HG02943 (cell line): ENCODE measurements around the gene PSMB11.

Experiments
- ATAC-seq: cut with Tn5 transposase; IDR thresholded peaks from one replicate; pipeline ENCODE4 v1.9.1; 2021; ENCODE audit warnings: mild to moderate bottlenecking, low read depth, moderate library complexity; ENCODE audit not compliant: unreplicated experiment

The PSMB11 gene

DNA sequence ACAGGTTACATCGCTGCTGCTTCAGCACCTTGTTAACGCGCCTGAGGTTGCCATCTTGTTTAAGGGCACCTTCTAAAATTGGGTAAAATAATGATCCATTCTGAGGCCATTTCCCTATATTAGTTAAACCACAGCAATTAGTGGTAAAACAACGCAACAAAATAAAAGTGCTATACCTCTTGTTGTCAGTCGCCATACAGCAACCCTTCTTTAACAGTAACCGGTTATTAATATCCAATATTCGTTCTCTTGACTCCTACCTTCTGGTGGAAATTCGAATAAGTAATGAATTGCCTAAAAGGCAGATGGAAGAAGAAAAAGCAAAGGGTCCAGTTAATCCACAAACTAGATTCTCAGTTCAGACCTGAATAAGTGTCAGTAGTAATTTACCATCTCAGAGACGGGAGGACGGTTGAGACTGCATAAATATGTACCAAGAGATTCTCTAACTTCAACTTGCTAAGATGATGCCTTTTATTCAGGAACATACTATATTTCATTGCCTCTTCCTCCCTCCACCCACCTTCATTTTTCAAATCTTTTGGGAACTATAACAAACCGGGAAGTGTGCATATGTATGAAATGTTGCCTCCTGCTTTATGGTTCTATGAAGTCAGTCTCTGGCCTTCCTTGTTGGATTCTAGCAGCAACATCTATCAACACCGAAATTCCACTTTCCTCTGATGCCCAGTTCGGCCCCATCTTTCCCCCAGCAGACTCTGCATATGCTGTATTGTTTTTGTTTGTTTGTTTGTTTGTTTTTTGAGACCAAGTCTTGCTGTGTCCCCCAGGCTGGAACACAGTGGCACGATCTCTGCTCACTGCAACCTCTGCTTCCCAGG lies 6.5 kb upstream of the PSMB11 start:
- ATAC-seq = no peak

DNA sequence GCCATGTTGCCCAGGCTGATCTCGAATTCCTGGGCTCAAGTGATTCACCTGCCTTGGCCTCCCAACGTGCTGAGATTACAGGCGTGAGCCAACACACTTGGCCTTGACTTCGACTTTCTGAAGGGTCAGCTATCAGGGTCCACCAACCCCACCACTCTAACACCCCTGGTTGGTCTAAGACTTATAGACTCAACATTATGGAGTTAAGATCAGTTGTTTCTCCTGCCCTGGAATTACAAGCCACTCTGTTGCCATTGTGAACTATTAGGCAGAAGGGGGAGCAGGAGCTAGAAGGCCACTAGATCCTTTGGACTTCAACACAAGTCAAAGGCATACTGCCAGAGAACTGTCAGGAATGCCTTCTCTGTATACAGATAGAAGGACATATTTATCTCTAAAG lies 1.9 kb upstream of the PSMB11 start:
- ATAC-seq = no peak

DNA sequence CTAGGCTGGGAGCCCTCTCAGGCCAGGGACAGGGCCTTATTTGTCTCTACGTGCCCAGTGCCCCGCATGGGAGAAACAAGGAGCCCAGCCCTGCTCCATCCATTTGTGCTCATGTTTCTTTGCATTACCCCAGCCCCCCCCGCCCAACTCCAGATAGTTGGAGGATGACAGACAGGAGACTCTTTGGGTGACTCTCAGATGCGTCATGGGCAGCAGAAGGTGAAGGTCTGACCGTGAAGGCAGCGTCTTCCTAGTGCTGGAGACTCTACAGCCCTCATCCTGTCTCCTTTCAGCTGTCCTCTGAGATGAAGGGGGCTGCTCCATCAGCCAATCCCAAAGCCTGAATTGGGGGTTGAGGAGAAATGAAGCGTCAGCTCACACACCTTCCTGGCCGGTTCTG lies 283 bp upstream of the PSMB11 start:
- no peak for ATAC-seq

DNA sequence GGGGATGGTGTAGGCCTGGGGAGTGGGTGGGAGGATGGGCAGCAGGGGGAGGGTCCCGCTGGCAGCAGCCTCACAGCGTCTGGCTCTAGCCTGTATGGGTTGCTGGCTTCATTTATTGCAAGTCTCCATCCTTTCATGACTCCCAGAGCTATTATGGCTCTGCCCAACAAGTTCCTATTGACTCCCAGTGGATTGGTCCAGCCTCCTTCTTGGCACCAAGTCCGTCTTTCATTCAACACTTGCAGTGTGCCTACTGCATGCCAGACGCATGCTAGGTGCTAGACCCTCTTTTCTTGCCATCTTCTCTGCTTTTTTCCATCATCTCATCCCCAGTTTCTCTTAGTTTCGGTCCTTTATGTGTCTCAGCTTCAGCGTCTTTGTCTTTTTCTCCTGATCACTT lies 1.1 kb downstream of the PSMB11 start:
- ATAC-seq = no peak

DNA sequence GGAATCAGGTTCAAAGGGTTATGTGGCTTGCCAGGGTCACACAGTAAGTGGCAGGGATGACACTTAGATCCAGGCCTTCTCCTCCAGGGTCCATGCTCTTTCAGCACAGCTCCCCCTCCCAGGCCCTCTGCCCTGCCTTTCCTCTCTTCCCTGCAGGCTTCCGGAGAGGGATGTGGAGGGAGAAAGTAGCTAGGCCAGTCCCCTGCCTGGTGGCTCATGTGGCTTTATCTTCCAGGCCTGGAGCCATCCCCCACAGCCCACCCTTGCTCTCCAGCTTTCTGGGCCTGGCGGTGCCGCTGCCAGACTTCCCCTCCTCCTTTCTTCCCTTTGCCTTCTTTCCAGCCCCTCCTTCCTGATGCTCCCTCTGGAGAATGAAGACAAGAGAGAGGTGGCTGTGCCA lies 1.7 kb downstream of the PSMB11 start:
- no peak for ATAC-seq

DNA sequence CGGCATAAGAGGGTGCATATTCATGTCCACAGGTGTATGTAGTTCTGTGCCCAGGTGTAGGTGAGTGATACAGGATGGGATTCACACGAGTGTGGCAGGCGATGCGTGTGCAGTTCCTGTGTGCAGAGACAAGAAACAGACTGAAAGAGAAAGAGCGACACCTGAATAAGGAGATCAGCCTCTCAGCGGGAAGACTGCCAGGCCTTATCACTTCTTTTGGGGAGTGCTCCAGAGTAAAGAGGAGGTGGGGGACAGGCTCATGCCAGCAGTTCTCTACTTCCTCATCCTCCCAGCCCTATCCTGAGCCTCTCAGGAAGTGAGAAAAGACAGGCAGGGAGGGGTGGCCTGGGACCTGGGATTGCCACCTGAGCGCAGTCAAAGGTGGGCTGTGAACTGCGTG lies 2.8 kb downstream of the PSMB11 start:
- ATAC-seq = no peak

DNA sequence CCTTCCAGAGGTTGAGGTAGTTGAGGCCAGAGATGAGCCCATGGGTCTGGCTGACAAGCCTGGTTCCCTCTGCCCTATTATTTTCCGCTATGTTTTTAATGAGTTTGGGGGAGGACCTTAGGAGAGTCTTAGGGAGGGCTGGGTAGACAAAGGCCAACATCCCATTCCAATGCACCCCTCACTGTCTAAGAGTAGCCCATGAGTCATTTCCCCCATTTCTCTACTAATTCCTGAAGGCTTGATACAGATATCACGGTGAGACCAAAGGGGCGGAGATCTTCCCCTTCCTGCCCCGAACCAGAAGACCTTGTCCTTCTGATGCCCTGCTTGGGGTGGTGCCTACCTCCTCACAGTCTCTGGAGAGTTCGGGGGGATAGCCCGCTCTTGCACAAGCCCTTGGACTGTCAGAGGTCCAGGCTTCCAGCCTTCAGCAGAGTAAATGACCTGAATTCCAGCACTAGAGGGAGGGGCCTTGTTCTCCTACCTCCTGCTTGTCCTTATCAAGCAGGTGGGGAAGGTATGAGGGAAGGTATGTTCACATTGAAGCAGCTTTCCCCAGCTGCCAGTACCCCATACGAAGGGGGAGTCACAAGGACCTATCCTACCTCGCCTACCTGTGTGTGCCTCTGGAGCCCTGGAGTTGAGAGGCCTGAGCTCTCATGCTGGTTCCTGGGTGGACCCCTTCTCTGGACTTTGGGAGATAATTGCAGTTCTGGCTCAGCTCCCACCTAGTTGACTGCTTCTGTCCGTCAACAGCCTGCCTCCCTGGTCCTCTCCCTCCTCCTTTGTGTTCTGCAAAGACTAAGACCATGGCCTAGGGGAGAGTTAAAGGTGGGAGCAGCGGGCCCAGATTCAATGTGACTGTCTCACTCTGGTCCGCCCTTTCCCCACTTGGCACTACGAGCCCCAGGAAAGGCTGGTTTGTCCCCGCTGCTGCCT lies 3.7 kb downstream of the PSMB11 start:
- ATAC-seq = no peak

DNA sequence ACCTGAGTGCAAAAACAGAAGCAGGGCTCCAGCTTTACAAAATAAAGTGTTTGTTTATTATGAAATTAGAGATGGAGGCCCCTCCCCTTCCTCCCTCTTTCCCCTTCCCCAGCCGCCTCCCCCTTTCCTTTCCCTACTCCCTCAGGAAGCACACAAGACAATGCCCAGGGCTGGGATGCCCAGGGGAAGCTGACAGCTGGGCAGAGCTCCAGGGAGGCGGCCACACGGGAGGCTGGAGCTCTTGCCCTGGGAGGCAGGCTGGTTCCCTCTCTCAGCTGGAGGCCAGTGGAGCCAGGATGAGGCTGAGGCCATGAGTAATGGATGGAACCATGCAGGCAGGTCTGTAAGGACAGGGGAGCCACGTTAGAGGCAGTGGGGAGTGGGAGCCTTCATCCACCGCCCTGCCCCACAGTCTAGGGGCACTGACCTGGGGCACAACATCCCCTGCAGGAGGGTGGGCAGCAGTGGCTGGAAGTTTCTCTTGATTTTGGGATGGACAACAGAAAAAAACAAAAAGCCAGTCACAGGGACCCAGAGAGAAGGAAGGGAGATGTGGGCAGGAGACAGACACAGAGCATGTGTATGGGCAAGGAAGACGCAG lies 5.1 kb downstream of the PSMB11 start:
- ATAC-seq = no peak

DNA sequence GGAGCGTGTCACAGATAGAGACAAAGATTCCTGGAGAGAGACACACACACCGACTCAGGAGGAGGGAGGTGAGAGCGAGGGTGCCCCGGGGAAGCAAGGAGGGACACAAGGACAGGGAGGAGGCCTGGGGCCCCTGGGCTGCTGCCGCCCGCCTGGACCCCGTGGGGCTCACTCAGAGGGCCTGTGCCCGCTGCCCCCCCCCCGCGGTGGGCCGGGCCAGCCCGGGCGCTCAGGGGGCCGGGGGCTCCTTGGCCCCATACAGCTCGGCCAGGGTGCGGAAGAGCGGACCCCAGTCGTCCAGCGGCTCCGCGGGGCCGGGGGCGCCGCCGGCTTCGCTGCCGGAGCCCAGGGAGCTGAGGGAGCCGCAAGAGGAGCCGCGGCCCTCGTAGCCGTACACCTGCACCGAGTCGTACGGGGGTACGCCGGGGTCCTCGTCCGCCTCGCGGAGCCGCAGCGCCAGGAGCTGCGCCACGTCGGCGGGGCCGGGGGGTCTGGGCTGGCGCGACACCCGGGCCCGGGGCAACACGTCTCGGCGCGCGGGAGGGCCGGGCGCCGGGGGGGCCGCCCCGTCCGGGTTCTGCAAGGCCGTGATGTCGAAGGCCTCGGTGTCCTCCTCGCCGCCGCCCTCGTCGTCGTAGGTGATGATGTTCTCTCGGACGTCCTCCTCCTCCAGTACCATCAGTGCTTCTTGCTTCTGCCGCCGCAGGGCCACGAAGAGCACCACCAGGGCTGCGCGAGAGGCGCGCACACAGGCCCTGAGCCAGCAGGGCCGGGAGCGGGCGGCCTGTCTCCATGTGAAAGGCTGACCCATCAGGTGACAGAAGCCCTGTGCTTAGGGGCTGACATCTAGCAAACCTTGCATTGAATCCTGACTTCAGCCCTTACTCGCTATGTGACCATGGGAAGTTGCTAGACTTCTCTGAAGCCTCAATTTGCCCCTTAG lies 6.0 kb downstream of the PSMB11 start:
- no peak for ATAC-seq

DNA sequence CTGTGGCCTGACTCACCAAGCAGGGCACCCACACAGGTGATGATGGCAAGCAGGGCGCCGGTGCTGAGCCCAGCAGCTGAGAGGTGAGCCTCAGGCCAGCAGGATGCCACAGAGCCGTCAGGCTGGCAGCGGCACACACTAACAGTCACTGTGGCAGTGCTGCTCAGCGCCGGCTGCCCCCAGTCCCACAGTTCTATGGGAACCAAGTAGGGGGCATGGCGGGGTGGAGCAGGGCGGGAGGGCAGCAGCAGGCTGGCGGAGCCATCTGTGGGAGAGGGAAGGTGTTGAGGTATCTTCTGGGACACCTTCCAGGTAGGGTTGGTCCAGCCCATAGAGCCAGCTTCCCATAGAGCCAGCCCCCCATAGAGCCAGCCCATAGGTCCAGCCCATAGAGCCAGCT lies 7.0 kb downstream of the PSMB11 start:
- ATAC-seq = no peak

DNA sequence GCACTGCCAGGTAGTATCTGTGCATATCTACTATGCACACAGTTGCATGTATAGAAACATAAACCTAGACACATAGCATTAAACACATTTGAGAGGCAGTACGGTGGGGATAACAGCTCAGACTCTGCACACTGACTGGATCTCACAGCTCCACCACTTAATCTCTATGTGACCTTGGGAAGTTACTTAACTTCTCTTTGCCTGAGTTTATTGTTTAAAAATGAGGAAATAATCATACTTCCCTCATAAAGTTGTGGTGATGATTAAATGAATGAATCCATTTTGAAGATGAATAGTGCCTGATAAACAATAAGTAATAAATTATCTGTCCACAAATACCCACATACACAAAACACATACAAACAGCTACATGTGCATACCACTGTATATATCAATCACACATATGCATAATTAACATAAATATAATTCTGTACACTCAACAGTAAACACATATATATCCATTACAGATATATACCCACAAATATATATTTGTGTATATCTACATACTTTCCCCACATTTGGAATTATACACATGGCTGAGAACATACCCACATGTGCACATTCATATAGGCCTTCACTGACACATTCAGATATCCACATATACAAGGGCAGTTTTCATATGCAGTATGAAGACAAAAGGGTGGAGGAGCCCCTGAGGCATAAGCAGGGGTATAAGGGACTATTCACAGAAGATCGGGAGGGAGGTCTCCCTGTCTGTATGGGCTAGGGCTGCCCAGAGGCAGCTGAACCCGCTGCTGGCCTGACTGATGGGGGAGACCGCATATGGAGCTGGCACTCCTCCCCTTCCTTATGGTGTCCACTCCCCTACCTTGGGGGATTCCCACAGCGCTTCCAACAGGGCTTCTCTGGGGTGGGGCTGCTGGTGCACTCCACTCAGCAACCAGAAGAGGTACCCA lies 9.4 kb downstream of the PSMB11 start:
- no peak for ATAC-seq

DNA sequence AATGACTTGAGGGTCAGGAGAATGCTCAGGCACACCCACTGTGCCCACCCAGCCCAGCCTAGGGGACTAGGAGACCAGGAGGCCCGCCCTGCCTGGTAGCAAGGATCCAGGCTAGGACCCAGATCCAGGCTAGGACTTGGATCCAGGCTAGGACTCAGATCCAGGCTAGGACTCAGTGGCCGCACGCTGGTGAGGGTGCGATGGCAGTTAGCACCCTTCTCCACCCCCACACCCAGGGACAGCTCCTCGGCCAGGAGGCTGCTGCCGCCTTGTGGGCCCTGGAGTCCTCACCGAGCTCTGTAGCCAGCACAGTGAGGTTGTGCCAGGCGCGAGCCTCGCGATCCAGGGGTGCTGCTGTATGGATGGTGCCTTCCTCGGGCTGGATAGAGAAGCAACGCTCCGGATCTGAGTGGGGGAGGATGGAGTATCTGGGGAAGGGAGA lies 10.2 kb downstream of the PSMB11 start:
- ATAC-seq = no peak

DNA sequence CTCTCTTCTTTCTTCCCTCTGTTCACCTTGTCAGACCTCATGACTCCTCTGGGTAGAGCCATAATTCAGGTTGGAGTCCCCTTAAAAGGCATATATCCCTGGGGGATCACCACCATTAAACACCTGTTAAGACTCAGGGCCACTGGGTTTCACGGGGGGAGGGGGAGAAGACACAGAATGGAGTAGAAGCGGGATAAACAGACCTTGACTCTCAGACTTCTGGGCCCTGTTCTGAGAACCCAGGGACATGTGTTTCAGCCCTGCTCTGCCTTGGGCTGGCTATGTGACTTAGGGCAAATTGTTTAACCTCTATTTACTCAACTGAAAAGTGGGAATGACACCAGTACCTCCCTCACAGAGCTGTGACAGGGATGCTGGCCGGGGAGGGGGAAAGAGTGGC lies 10.7 kb downstream of the PSMB11 start:
- ATAC-seq = no peak

DNA sequence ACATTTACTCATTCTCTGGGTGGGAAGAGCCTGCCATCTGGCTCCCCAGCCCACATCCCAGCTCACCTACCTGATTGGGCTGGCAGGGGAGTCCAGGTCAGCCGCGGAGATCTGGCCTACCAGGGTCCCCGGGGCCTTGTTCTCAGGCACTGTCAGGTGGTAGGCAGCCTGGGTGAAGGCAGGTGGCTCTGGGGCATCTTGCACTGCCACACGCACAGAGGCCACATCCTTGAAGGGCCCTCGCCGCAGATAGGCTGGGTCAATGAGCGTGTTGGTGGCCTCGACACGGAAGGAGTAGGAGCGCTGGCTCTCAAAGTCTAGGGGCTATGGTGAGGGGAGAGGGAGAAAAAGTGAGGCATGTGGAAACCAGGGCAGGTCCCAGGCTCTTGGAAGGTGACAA lies 11.4 kb downstream of the PSMB11 start:
- no peak for ATAC-seq

DNA sequence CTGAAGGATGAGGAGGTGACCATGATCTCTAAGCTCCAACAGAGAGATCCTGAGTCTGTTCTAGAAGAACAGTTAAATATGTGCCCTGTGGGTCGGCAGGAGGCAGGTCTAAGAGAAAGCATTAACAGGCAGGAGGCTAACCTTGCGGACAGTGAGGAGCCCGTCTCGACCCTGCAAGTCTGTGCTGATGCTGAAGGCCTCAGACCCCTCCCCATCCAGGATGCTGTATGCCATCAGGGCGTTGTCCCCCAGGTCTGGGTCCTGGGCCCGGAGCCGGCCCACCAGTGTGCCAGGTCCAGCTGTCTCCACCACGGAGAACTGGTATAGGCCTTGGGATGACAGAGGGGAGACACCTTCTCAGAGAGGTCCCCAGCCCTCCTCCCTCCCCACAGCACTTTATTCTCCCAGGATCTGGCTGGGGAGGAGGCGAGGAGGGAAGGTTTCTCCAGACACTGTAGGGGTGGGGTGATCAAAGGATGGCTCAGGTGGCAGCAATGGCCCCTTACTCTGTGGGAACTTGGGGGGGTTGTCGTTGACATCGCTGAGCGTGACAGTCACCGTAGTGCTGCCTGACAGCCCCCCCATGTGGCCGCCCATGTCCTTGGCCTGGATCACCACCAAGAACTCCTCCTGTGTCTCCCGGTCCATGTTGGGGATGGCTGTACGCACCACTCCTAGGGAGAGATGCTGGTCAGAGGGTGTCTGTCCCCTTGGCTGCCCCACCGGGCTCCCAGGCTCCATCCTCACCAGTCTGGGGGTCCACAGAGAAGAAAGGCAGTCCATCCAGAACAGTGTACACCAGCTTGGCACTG lies 12.2 kb downstream of the PSMB11 start:
- no peak for ATAC-seq

DNA sequence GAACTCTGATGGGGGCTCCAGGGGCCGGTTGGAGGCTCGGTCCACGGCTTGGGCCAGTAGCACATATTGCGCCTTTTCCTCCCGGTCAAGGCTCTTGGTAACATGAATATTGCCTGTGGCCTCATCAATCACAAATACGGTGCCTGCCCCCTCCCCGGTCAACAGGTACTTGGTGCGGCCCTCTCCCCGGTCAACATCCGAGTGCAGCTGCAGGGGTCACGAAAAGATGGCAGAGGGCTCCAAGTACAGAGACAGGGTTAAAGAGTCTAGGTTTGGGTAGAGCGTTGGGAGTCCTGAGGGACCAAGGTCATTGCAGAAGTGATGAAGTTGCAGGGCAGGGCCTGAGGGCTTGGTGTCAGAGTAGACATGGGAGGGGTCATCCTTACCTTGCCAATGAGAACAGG lies 13.1 kb downstream of the PSMB11 start:
- ATAC-seq = no peak

DNA sequence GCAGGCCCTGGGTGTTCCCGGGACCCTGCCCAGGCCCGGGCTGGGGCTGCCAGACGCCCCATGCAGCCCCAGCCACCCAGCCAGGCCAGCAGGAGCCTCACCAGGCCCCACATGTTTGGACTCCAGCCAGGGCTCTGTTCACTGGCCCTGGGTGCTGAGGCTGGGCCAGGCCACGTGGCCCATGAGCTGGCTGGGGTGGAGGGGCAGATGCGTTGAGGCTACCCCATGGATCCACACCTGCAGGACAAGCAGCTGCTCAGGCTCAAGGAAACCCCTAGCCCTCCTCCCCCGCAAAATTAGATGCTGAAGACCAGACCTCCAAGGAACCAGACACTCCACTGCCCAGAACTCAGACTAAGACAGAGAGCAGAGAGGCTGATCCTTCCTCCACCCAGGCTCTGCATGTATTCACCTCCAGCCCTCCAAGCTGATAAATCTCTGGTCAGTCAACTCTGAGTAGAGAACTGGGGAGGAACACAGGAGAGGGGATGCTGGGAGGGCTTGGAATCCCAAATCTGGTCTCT lies 13.7 kb downstream of the PSMB11 start:
- ATAC-seq = no peak
